GM15510 (cell line): ENCODE results near the gene ADAM12.

Experiments
- POLR2A ChIP-seq: IDR thresholded peaks from 3 replicates; pipeline ENCODE4 v1.6.1; 2011; ENCODE audit warnings: borderline replicate concordance; ENCODE audit not compliant: insufficient read length; ENCODE audit errors: extremely low read depth

The ADAM12 gene

DNA sequence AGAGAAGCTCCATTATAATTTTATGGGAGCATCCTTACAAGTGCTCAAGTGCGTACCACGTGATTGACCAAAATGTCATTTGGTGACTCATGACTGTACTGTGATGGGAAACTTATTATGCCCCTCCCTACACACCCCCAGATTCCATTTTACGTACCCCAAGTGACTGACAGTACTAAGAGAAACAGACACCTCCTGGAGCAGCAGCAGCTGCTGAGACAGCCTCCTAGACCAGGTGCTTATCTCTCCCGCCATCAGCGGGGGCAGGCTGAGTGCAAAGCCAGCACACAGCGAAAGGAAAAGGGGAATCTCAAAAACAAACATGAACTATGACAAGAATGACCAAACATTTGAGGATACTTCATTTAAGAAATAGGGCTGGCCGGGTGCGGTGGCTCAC, 4.2 kb upstream of the ADAM12 start:
- TF ChIP-seq POLR2A: no peak

DNA sequence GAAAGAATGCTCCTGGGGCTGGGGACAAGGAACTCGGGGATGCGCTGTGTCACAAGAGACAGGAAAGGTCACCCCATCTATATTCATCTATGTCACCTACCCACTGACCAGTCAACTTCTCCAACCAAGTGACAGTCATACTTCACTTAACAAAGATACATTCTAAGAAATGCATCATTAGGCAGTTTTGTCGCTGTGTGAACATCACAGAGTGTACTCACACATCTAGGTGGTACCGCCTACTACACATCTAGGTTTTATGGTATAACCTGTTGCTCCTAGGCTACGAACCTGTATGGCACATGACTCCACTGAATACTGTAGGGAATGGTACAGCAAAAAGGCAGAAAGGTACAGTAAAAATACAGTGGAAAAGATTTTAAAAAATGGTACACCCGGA, 3.8 kb upstream of the ADAM12 start:
- TF ChIP-seq POLR2A: no peak

GRCh38 chr10:126391192-126391885, 3.1 kb upstream of the ADAM12 start:
- no peak for TF ChIP-seq POLR2A

- TF ChIP-seq POLR2A: no peak
Observed at GRCh38 chr10:126390324-126390723, 2.0 kb upstream of the ADAM12 start.

DNA sequence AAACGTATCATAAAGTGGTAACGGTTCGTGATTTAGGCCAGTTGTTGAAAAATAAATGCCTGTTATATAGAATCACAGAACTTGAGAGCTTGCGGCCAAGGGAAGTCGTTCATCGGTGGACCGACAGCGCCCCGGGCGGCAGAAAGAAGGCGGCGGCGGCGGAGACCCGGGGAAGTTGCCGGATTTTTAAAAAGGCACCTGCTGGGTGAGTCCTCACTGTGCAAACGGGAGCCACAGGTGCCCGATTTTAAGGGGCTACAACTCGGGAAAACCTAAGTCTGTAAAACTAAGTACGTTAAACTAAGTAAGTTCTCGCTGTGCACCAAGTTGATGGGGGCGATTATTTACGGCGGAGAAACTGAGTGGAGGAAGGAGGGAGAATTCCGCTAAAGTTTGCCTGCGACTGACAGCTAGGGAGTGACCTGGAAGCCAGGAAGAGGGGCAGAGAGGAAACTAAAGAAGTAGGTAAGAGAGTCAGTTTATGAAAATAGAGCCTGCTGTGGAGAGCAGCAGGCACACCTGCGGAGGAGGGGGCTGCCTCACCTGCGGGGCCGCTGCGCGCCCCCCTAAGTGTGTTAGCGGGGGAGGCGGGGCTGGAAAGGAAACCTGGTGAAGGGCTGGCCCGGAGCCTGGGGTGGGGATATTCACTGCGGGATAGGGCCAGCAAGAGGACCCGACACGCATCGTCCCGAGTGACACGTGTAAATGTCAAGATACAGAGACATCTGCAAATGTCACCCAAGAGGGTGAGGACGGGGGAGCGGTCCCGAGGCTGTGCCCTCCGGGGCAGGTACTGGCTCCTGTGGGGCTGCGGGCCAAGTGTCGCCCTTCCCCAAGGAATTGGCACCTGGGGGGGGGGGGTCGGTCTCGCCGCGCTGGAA, 996 bp downstream of the ADAM12 start:
- no peak for TF ChIP-seq POLR2A

GRCh38 chr10:126384269-126384873, 3.9 kb downstream of the ADAM12 start:
- TF ChIP-seq POLR2A: no peak

DNA sequence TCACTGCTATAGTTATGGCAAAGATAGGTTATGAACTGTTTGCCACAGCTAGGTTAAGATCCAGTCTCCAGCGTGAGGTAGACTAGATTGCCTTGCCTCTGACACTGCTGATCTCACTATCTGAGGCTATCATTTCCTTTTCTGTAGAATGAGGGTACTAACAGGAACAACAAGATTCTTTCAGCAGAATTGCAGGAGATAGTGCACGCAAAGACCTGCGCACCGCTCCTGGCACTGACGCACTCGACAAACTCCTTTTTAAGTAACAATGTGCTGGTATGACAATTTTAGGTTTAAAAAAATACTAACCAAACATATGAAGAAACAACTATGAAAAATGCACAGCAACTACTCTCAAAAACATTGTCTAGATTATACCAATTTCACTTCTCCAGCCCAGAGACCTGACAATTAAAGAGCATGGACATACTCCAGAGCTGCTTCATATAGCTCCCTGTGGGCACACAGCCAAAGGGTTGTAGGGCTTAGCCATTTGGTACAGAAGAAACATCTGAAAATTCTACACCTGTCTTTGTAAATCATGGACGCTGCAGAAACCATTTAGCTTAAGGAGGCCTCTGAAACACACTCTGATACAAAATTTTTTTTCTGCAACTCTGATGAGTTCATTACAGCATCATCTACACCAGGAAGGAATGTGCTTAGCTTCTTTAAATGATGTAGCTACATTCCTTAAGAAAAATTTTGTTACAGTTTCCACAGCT, 7.8 kb downstream of the ADAM12 start:
- TF ChIP-seq POLR2A: no peak

DNA sequence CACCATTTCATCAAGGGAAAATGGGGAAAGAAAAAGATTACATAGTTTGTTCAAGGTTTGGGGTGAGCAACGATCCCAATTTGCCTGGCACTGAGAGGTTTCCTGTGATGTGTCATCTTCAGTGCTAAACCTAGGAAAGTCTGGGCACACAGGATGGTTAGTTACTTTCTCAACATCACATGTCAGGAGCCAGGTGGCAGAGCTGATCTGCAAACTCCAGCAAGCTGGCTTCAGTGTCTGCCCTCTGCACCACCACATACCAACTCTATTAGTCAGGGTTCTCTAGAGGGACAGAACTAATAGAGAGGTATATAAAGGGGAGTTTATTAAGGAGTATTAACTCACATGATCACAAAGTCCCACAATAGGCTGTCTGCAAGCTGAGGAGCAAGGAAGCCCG, 11.3 kb downstream of the ADAM12 start:
- TF ChIP-seq POLR2A: no peak

DNA sequence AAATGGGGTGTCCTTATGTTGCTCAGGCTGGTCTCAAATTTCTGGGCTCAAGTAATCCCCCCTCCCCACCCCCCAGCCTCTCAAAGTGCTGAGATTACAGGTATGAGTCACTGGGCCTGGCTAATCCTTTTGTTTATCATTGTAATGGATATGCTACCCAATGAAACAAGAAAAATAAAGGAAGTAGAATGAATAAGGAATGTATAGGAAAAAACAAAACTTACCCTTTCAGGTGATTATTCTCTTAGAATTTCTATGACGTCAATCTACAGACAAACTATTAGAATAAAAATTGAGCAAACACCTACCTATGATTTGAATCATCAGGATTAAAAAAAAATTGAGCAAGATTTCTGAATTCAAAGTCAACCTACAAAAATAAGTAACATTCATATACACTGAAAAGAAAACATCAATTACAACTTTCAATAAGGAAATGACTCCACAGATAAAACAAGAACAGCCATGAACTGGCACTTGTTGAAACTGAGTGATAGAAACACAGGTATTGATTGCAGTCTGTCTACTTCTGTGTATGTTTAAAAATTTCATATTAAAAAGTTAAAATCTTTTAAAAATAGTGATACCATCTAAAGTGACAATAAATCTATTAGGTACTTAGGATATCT, 12.2 kb downstream of the ADAM12 start:
- TF ChIP-seq POLR2A: no peak

- no peak for TF ChIP-seq POLR2A
Observed at GRCh38 chr10:126375299-126375698, 13.0 kb downstream of the ADAM12 start.

DNA sequence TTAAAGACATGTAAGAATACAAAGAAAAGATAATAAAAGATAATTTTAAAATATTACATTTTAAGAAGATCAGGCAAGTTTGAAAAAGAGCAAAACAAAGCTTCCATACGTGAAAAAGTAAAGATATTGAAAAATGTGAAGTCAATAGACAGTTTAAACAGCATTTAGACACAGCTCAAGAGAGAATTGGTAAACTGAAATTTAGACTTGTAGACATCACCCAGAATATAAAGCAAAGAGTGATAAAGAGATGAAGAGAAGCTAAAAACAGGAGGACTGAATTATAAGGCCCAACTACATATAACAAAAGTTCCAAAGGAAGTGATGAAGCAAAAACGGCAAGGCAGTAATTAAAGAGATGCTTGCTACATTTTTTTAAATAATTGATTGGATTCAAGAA, 13.8 kb downstream of the ADAM12 start:
- TF ChIP-seq POLR2A: no peak

- TF ChIP-seq POLR2A: no peak
Observed at GRCh38 chr10:126373972-126374371, 14.3 kb downstream of the ADAM12 start.

- no peak for TF ChIP-seq POLR2A
Observed at GRCh38 chr10:126373147-126373546, 15.1 kb downstream of the ADAM12 start.

DNA sequence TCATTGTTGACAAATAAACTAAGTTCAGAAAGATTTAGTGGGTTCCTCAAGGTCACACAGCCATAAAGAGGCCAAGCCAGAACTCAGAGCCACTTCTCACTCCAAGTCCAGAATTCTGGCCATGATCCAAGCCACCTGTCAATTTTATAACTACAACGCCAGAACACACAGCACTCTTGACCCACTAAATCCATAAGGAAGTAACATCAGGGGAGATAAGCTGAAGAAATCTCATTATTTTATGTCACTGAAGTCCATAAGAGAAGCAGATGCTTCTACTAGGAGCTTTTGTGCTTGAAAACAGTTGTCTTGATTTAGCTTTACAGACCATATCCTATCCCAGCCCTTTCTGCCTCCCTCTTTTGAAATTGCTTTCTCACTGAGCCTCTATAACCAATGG, 15.9 kb downstream of the ADAM12 start:
- TF ChIP-seq POLR2A: no peak
